Measurements from ENCODE around the gene ATP9B.

DNA sequence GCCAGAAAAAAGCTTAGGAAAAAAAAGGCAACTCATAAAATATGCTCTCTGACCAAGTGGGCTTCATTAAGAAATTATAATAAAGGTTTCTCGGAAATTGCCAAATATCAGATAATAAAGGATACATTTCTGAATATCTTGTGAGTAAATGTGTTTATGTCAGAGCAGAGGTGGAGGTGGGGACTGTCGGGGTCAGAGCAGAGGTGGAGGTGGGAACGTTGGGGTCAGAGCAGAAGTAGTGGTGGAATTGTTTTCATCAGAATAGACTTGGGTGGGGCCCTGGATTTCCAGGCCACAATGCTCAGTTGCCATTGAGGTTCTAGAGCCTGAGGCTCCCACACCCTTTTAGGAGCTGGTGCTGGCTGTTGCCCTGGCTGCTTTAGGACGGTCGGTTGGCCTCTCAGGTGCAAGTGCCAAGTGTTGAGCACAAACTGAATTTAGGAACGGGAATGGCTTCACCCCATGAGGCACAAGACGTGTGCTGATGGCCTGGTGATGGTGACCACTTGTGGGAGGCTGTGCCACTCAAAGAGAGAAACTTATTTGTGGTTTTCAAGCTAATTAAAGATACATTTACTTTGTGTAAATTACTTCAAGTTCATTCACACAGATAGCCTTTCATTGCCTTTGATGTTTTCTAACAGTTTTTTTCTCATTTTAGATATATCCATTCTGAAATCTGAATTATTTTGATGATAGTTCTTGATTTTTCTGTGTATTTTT lies 131.5 kb downstream of the ATP9B start:
- TF ChIP-seq, protein P1, sequence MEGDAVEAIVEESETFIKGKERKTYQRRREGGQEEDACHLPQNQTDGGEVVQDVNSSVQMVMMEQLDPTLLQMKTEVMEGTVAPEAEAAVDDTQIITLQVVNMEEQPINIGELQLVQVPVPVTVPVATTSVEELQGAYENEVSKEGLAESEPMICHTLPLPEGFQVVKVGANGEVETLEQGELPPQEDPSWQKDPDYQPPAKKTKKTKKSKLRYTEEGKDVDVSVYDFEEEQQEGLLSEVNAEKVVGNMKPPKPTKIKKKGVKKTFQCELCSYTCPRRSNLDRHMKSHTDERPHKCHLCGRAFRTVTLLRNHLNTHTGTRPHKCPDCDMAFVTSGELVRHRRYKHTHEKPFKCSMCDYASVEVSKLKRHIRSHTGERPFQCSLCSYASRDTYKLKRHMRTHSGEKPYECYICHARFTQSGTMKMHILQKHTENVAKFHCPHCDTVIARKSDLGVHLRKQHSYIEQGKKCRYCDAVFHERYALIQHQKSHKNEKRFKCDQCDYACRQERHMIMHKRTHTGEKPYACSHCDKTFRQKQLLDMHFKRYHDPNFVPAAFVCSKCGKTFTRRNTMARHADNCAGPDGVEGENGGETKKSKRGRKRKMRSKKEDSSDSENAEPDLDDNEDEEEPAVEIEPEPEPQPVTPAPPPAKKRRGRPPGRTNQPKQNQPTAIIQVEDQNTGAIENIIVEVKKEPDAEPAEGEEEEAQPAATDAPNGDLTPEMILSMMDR (IDR thresholded peaks at IDR 0.05), result no peak
- TF ChIP-seq POLR2A (IDR thresholded peaks at IDR 0.05), result no peak

Data from right lobe of liver (tissue), 4 donors.